DMS53 treated with DMSO at 0.1 percent for 48 hours (cell line): ENCODE measurements around the gene MLPH.

Experiments used
- DNase-seq: peaks from one replicate; lab custom pipeline; 2025; ENCODE audit not compliant: unreplicated experiment; lab: John Stamatoyannopoulos, UW

Gene MLPH

GRCh38 chr2:237495521-237496117 lies 8.6 kb downstream of the MLPH start:
- DNase-seq, result no peak

GRCh38 chr2:237496428-237496827 lies 9.4 kb downstream of the MLPH start:
- no peak for DNase-seq

- no peak for DNase-seq
These were observed 10.2 kb downstream of the MLPH start for GRCh38 chr2:237497009-237497837.

GRCh38 chr2:237497838-237498186 lies 10.8 kb downstream of the MLPH start:
- no peak for DNase-seq

GRCh38 chr2:237498341-237498740 lies 11.3 kb downstream of the MLPH start:
- DNase-seq, result no peak

GRCh38 chr2:237500681-237501424 lies 13.8 kb downstream of the MLPH start:
- peak; percentile 26 for DNase-seq

GRCh38 chr2:237501892-237502513 lies 15.0 kb downstream of the MLPH start:
- DNase-seq, result peak; percentile 89

- no peak for DNase-seq
These were observed 16.1 kb downstream of the MLPH start for GRCh38 chr2:237503201-237503600.

- DNase-seq, result no peak
These were observed 18.3 kb downstream of the MLPH start for GRCh38 chr2:237505188-237505939.

GRCh38 chr2:237507512-237507911 lies 20.5 kb downstream of the MLPH start:
- DNase-seq, result no peak

- no peak for DNase-seq
These were observed 21.3 kb downstream of the MLPH start for GRCh38 chr2:237508361-237508760.

- no peak for DNase-seq
These were observed 22.1 kb downstream of the MLPH start for GRCh38 chr2:237509151-237509550.

- no peak for DNase-seq
These were observed 22.9 kb downstream of the MLPH start for GRCh38 chr2:237509905-237510304.

GRCh38 chr2:237510502-237511217 lies 23.6 kb downstream of the MLPH start:
- no peak for DNase-seq

GRCh38 chr2:237511433-237511832 lies 24.4 kb downstream of the MLPH start:
- DNase-seq, result no peak

- DNase-seq, result no peak
These were observed 24.9 kb downstream of the MLPH start for GRCh38 chr2:237511885-237512405.

- peak; percentile 84 for DNase-seq
These were observed 25.9 kb downstream of the MLPH start for GRCh38 chr2:237512774-237513466.

- no peak for DNase-seq
These were observed 26.6 kb downstream of the MLPH start for GRCh38 chr2:237513693-237514092.

- no peak for DNase-seq
These were observed 27.6 kb downstream of the MLPH start for GRCh38 chr2:237514474-237515130.
